Caco-2 (cell line): ENCODE data around the gene IDS. TPM values are rescaled to one million over a fixed set of nuclear protein-coding genes. Genes with fewer than 3 reads are reported as not detected.
A peak's percentile ranks its signal among the peaks of the same experiment; 100 is the strongest.
"Not testable (repeated sequence)": the region's sequence is repeated elsewhere in the genome, so short reads cannot be mapped to it uniquely, and the experiment has no call there.

ENCODE experiments used
- Bru-seq: library from RNA; stranded (reverse); fragments of 400-500 nt; gene quantifications from one replicate; lab custom pipeline; 2021; lab: Mats Ljungman, UMichigan
- BruChase-seq, 2 experiments: library from RNA; stranded (reverse); fragments of 400-500 nt; gene quantifications; one replicate each; lab custom pipeline; 2021; lab: Mats Ljungman, UMichigan
- BruUV-seq: library from RNA; stranded (reverse); fragments of 400-500 nt; replicated peaks from 2 replicates; lab custom pipeline; 2021; lab: Mats Ljungman, UMichigan
- CTCF ChIA-PET: fragments of 300-600 bp; sonication (Branson Sonifier 250); formaldehyde crosslinking; loops from one replicate; lab custom pipeline; 2022; ENCODE audit warnings: antibody characterized with exemption; lab: Charles Lee
- POLR2A ChIA-PET: fragments of 300-600 bp; sonication (Branson Sonifier 250); formaldehyde crosslinking; loops from one replicate; lab custom pipeline; 2022; ENCODE audit warnings: antibody characterized with exemption; lab: Charles Lee
- DNase-seq, 2 experiments: peaks; one replicate each; pipeline versions ENCODE4 v3.0.0 to v3.0.0-alpha.2; 2020 to 2022
- H3K27me3 ChIP-seq: replicated peaks from 2 replicates; pipeline ENCODE4 v1.6.0; 2011; ENCODE audit warnings: low read length; ENCODE audit not compliant: control insufficient read depth, insufficient read depth
- H3K36me3 ChIP-seq: 2 replicates; pipeline ENCODE4 v1.5.1; 2011; ENCODE audit warnings: low read length; ENCODE audit not compliant: control insufficient read depth, insufficient read depth
- H3K4me1 ChIP-seq: fragments of 250-450 bp; sonication (Bioruptor Pico); 2 replicates; pipeline ENCODE4 v1.5.1; 2020; ENCODE audit warnings: mild to moderate bottlenecking
- H3K4me3 ChIP-seq: 2 replicates; pipeline ENCODE4 v1.5.1; 2011; ENCODE audit warnings: low read depth, mild to moderate bottlenecking, control low read depth, low read length
- H3K9me3 ChIP-seq: fragments of 250-450 bp; sonication (Bioruptor Pico); 2 replicates; pipeline ENCODE4 v1.5.1; 2020; ENCODE audit warnings: mild to moderate bottlenecking, moderate library complexity
- H3K27ac Mint-ChIP-seq: one replicate; pipeline ENCODE4 v1.8.0; 2022; ENCODE audit warnings: mixed read lengths; ENCODE audit not compliant: unreplicated experiment
- H3K27me3 Mint-ChIP-seq: one replicate; pipeline ENCODE4 v1.8.0; 2022; ENCODE audit warnings: mixed read lengths; ENCODE audit not compliant: insufficient read depth, unreplicated experiment
- H3K36me3 Mint-ChIP-seq: one replicate; pipeline ENCODE4 v1.8.0; 2022; ENCODE audit warnings: mild to moderate bottlenecking, mixed read lengths; ENCODE audit not compliant: insufficient read depth, unreplicated experiment
- H3K4me1 Mint-ChIP-seq: one replicate; pipeline ENCODE4 v1.8.0; 2022; ENCODE audit warnings: low read depth, mixed read lengths; ENCODE audit not compliant: unreplicated experiment
- H3K4me3 Mint-ChIP-seq: one replicate; pipeline ENCODE4 v1.8.0; 2022; ENCODE audit warnings: mild to moderate bottlenecking, moderate library complexity, mixed read lengths; ENCODE audit not compliant: unreplicated experiment
- H3K9me3 Mint-ChIP-seq: one replicate; pipeline ENCODE4 v1.8.0; 2022; ENCODE audit warnings: mixed read lengths; ENCODE audit not compliant: unreplicated experiment
- intact Hi-C: fragments of 100-400 bp; cut with micrococcal nuclease; formaldehyde crosslinking; loops from one replicate; pipeline ENCODE4 v1.10.0; 2022; ENCODE audit not compliant: unreplicated experiment
- long read RNA-seq: library from polyadenylated mRNA; stranded (forward); transcript quantifications from one replicate; pipeline ENCODE4 v2.0.0, GENCODE V29; 2022
- total RNA-seq: library from RNA; stranded (reverse); gene quantifications from 2 replicates; pipeline ENCODE4 v1.2.3, GENCODE V29; 2022
- TF ChIP-seq, protein P1 (sequence below), 2 experiments: fragments of 200-600 bp in 1 of 2; IDR thresholded peaks; 1 replicate in 1 of 2; 2 replicates in 1 of 2; pipeline versions ENCODE4 v1.5.1 to v1.8.0; 2011 to 2022; ENCODE audit warnings: antibody characterized with exemption in 1 of 2, control low read depth in 1 of 2, inconsistent platforms in 1 of 2, low read depth in 1 of 2, low read length in 1 of 2, mild to moderate bottlenecking in 1 of 2, moderate library complexity in 1 of 2; ENCODE audit not compliant: insufficient read depth in 1 of 2, severe bottlenecking in 1 of 2, unreplicated experiment in 1 of 2

The IDS gene, protein sequence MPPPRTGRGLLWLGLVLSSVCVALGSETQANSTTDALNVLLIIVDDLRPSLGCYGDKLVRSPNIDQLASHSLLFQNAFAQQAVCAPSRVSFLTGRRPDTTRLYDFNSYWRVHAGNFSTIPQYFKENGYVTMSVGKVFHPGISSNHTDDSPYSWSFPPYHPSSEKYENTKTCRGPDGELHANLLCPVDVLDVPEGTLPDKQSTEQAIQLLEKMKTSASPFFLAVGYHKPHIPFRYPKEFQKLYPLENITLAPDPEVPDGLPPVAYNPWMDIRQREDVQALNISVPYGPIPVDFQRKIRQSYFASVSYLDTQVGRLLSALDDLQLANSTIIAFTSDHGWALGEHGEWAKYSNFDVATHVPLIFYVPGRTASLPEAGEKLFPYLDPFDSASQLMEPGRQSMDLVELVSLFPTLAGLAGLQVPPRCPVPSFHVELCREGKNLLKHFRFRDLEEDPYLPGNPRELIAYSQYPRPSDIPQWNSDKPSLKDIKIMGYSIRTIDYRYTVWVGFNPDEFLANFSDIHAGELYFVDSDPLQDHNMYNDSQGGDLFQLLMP
- total RNA-seq, result 35.1 and 37.8 TPM in 2 replicates
- percentile 76 among the genes with signal in this experiment for Bru-seq, nascent RNA
- BruChase-seq, experiment 1, labeled RNA remaining after a 2-hour chase, result percentile 93 among the genes with signal in this experiment
- BruChase-seq, experiment 2, labeled RNA remaining after a 6-hour chase, result percentile 98 among the genes with signal in this experiment
- long read RNA-seq, full-length matches to known transcripts, result 38 of 53 reads
- long read RNA-seq, partial matches to known transcripts, result 1 of 53 reads
- long read RNA-seq, other reads (novel, unspliced or antisense), result 14 of 53 reads

GRCh38 chrX:149504915-149505651 lies at the start of gene IDS:
TSS of gene IDS (minus strand) at chrX:149505306. CDS start at chrX:149505137, 169 bp downstream.
- ChIA-PET CTCF (interaction anchor here (0.6 to 1.3 kb wide), 2 partner anchors 35 to 376 kb away, joined by 3 to 7 read pairs; partner anchors contain the start of gene EOLA1), POLR2A (interaction anchor here (0.5 to 0.7 kb wide), 3 partner anchors 10 to 35 kb away, joined by 4 to 7 read pairs (median 5); partner anchors contain the start of gene EOLA1)
- peak within 1 kb of the TSS; percentile 21 for H3K27ac Mint-ChIP-seq
- no peaks in the 10 kb centered on the region for H3K27me3 ChIP-seq
- BruUV-seq, result no TSS peak
- H3K4me3 Mint-ChIP-seq, result peak within 1 kb of the TSS; percentile 88
- peak within 1 kb of the TSS; percentile 39 for H3K4me3 ChIP-seq
- no peaks in the 10 kb centered on the region for H3K27me3 Mint-ChIP-seq
- H3K4me1 ChIP-seq, result no peaks in the 10 kb centered on the region; the same call in 1 of the 2 replicates
- DNase-seq, result peak; percentile 87 to 88
- intact Hi-C loops, result no loop called here
- H3K9me3 Mint-ChIP-seq, result no peaks in the 10 kb centered on the region
- TF ChIP-seq, protein P1, sequence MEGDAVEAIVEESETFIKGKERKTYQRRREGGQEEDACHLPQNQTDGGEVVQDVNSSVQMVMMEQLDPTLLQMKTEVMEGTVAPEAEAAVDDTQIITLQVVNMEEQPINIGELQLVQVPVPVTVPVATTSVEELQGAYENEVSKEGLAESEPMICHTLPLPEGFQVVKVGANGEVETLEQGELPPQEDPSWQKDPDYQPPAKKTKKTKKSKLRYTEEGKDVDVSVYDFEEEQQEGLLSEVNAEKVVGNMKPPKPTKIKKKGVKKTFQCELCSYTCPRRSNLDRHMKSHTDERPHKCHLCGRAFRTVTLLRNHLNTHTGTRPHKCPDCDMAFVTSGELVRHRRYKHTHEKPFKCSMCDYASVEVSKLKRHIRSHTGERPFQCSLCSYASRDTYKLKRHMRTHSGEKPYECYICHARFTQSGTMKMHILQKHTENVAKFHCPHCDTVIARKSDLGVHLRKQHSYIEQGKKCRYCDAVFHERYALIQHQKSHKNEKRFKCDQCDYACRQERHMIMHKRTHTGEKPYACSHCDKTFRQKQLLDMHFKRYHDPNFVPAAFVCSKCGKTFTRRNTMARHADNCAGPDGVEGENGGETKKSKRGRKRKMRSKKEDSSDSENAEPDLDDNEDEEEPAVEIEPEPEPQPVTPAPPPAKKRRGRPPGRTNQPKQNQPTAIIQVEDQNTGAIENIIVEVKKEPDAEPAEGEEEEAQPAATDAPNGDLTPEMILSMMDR (IDR thresholded peaks at IDR 0.05; ENCODE audit: insufficient read depth in 1 of 2, low read depth in 1 of 2, low read length in 1 of 2, severe bottlenecking in 1 of 2, unreplicated experiment in 1 of 2), result peak in 1 of 2 experiments; percentile 6
- peaks cover 7% of the 10 kb centered on the region for H3K4me1 Mint-ChIP-seq
- no peaks in the 10 kb centered on the region for H3K9me3 ChIP-seq
- no peaks in the 10 kb centered on the region for H3K36me3 ChIP-seq
- H3K36me3 Mint-ChIP-seq, result peaks cover 16% of the 10 kb centered on the region

GRCh38 chrX:149551939-149552248 lies 46.8 kb upstream of the IDS start:
- H3K36me3 Mint-ChIP-seq, H3K27ac Mint-ChIP-seq, H3K9me3 ChIP-seq, H3K4me1 ChIP-seq, BruUV-seq, H3K27me3 ChIP-seq, H3K27me3 Mint-ChIP-seq, intact Hi-C loops, H3K36me3 ChIP-seq, POLR2A ChIA-PET, DNase-seq, H3K9me3 Mint-ChIP-seq, H3K4me1 Mint-ChIP-seq, H3K4me3 Mint-ChIP-seq, CTCF ChIA-PET, H3K4me3 ChIP-seq: not testable (repeated sequence)

GRCh38 chrX:149551245-149551938 lies 46.3 kb upstream of the IDS start:
- H3K36me3 ChIP-seq, BruUV-seq: not testable (repeated sequence)

GRCh38 chrX:149550454-149550853 lies 45.3 kb upstream of the IDS start:
- not testable (repeated sequence) for H3K4me3 Mint-ChIP-seq, H3K36me3 Mint-ChIP-seq

More at GRCh38 chrX:149551245-149551938, 46.3 kb upstream of the IDS start:
- H3K4me3 ChIP-seq, H3K27ac Mint-ChIP-seq, H3K9me3 ChIP-seq, POLR2A ChIA-PET, H3K27me3 Mint-ChIP-seq, intact Hi-C loops, H3K4me1 Mint-ChIP-seq, H3K27me3 ChIP-seq, H3K4me1 ChIP-seq, H3K9me3 Mint-ChIP-seq, DNase-seq, H3K36me3 Mint-ChIP-seq, H3K4me3 Mint-ChIP-seq, CTCF ChIA-PET: not testable (repeated sequence)

DNA sequence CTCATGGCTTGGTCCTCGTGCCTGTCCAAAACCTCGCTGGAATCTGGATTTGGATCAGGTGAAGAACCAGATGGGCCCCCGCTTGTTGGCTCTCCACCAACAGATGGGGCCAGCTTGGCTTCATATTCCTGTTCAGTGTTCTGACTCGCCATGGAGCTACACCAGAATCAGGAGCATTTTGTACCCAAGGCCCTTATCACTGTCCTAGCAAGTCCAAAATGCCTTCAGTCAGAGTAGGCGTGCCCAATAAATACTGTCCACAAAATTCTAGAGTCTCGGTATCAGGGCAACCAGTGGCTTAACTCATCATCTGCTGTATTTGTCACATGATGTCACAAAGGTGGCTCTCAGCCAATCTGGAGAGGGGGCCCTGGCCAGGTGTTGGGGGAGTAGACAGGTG lies 44.6 kb upstream of the IDS start, which contains the start of gene HSFX3:
Gene HSFX3, minus strand, starts transcription at position 224 of the 400 bp plus-strand sequence. Its CDS starts 72 bp downstream, at position 152.
- intact Hi-C loops, BruUV-seq, H3K9me3 ChIP-seq, CTCF ChIA-PET, H3K4me3 Mint-ChIP-seq, H3K4me3 ChIP-seq, H3K36me3 ChIP-seq, H3K27me3 Mint-ChIP-seq, H3K27me3 ChIP-seq, DNase-seq, POLR2A ChIA-PET, H3K4me1 ChIP-seq, H3K4me1 Mint-ChIP-seq, H3K27ac Mint-ChIP-seq, H3K36me3 Mint-ChIP-seq, H3K9me3 Mint-ChIP-seq: not testable (repeated sequence)

More at GRCh38 chrX:149550454-149550853, 45.3 kb upstream of the IDS start:
- H3K27ac Mint-ChIP-seq, intact Hi-C loops, H3K27me3 Mint-ChIP-seq, H3K9me3 Mint-ChIP-seq, H3K36me3 ChIP-seq, H3K27me3 ChIP-seq, H3K4me1 ChIP-seq, DNase-seq, H3K9me3 ChIP-seq, H3K4me3 ChIP-seq, CTCF ChIA-PET, BruUV-seq, H3K4me1 Mint-ChIP-seq, POLR2A ChIA-PET: not testable (repeated sequence)
